HepG2 (cell line): ENCODE results near the gene FUT6. TPM values are rescaled to one million over a fixed set of nuclear protein-coding genes. Genes with fewer than 3 reads are reported as not detected.
A peak's percentile ranks its signal among the peaks of the same experiment; 100 is the strongest.

Experiments
- BRCA1 ChIP-seq: sonication (generic); formaldehyde crosslinking; IDR thresholded peaks from 2 replicates; pipeline ENCODE4 v1.4.0; 2020; ENCODE audit warnings: missing genetic modification reagents
- ESRRA ChIP-seq: sonication (generic); formaldehyde crosslinking; IDR thresholded peaks from 2 replicates; pipeline ENCODE4 v1.5.1; 2020; ENCODE audit warnings: mild to moderate bottlenecking, low read depth, missing genetic modification reagents
- FOXC1 ChIP-seq: sonication (generic); formaldehyde crosslinking; IDR thresholded peaks from 2 replicates; pipeline ENCODE4 v1.8.0; 2022; ENCODE audit warnings: mild to moderate bottlenecking, missing genetic modification reagents, borderline replicate concordance
- JARID2 ChIP-seq: sonication (generic); formaldehyde crosslinking; IDR thresholded peaks from 2 replicates; pipeline ENCODE4 v1.8.1; 2023; ENCODE audit warnings: missing genetic modification reagents, inconsistent platforms; ENCODE audit not compliant: insufficient replicate concordance
- JDP2 ChIP-seq: sonication (generic); formaldehyde crosslinking; IDR thresholded peaks from 2 replicates; pipeline ENCODE4 v1.8.1; 2022; ENCODE audit warnings: missing genetic modification reagents, borderline replicate concordance
- KDM5B ChIP-seq: sonication (generic); formaldehyde crosslinking; IDR thresholded peaks from 2 replicates; pipeline ENCODE4 v1.4.0; 2020; ENCODE audit warnings: missing genetic modification reagents, mild to moderate bottlenecking, borderline replicate concordance
- POGZ ChIP-seq: sonication (generic); formaldehyde crosslinking; IDR thresholded peaks from 2 replicates; pipeline ENCODE4 v1.4.0; 2020; ENCODE audit warnings: mild to moderate bottlenecking, missing genetic modification reagents
- RFX1 ChIP-seq: fragments of 450-650 bp; IDR thresholded peaks from 2 replicates; pipeline ENCODE4 v1.6.1; 2017
- ZFP37 ChIP-seq: sonication (generic); formaldehyde crosslinking; IDR thresholded peaks from 2 replicates; pipeline ENCODE4 v1.4.0; 2020; ENCODE audit warnings: missing genetic modification reagents, borderline replicate concordance
- ZMAT3 ChIP-seq: sonication (generic); formaldehyde crosslinking; conservative IDR thresholded peaks from 2 replicates; pipeline ENCODE4 v1.7.0; 2021; ENCODE audit warnings: missing genetic modification reagents
- ZNF143 ChIP-seq: sonication (generic); formaldehyde crosslinking; IDR thresholded peaks from 2 replicates; pipeline ENCODE4 v1.4.0; 2020; ENCODE audit warnings: missing genetic modification reagents
- ZNF333 ChIP-seq: sonication (generic); formaldehyde crosslinking; IDR thresholded peaks from 2 replicates; pipeline ENCODE4 v1.4.0; 2020; ENCODE audit warnings: mild to moderate bottlenecking, missing genetic modification reagents, borderline replicate concordance
- ZNF577 ChIP-seq: sonication (generic); formaldehyde crosslinking; IDR thresholded peaks from 2 replicates; pipeline ENCODE4 v1.4.0; 2020; ENCODE audit warnings: mild to moderate bottlenecking, low read depth, missing genetic modification reagents, borderline replicate concordance
- ZSCAN9 ChIP-seq: IDR thresholded peaks from 2 replicates; pipeline ENCODE4 v1.6.1; 2016; ENCODE audit warnings: borderline replicate concordance
- polyA plus RNA-seq, 8 experiments: library from polyadenylated mRNA; depleted of rRNA in 3 of 8; stranded (reverse) in 7 of 8; unstranded in 1 of 8; fragments of >200 nt; fragmentation: Illumina TruSeq in 4 of 8; extraction: Trizol in 4 of 8; gene quantifications; 2 replicates each; pipeline versions ENCODE4 v1.2.1 to v1.2.3, GENCODE V29; 2011 to 2016; ENCODE audit warnings: low read depth in 4 of 8, missing spikeins in 1 of 8, mixed read lengths in 1 of 8; ENCODE audit not compliant: insufficient read depth in 1 of 8
- total RNA-seq, 5 experiments: library from RNA; depleted of rRNA; stranded (reverse); fragments of >200 nt; fragmentation: Illumina TruSeq; extraction: Trizol; gene quantifications; 2 replicates each; pipeline ENCODE4 v1.2.3, GENCODE V29; 2016; ENCODE audit warnings: low read depth in 1 of 5
- TF ChIP-seq, protein P1 (sequence below): sonication (generic); formaldehyde crosslinking; IDR thresholded peaks from 2 replicates; pipeline ENCODE4 v1.8.1; 2023; ENCODE audit warnings: mild to moderate bottlenecking, missing genetic modification reagents
- TF ChIP-seq, protein P2 (sequence below): sonication (generic); formaldehyde crosslinking; IDR thresholded peaks from 2 replicates; pipeline ENCODE4 v1.4.0; 2020; ENCODE audit warnings: missing genetic modification reagents
- TF ChIP-seq, protein P3 (sequence below): sonication (generic); formaldehyde crosslinking; IDR thresholded peaks from 2 replicates; pipeline ENCODE4 v1.4.0; 2020; ENCODE audit warnings: missing genetic modification reagents
- TF ChIP-seq, protein P4 (sequence below): sonication (generic); formaldehyde crosslinking; IDR thresholded peaks from 2 replicates; pipeline ENCODE4 v1.9.0; 2021; ENCODE audit warnings: missing genetic modification reagents, borderline replicate concordance

The FUT6 gene
- total and polyA plus RNA-seq, 2 of the 13 experiments (the other 11 are each of a cell fraction or from before 2014, with no cell fraction given), result 8.2 to 27.7 TPM

DNA sequence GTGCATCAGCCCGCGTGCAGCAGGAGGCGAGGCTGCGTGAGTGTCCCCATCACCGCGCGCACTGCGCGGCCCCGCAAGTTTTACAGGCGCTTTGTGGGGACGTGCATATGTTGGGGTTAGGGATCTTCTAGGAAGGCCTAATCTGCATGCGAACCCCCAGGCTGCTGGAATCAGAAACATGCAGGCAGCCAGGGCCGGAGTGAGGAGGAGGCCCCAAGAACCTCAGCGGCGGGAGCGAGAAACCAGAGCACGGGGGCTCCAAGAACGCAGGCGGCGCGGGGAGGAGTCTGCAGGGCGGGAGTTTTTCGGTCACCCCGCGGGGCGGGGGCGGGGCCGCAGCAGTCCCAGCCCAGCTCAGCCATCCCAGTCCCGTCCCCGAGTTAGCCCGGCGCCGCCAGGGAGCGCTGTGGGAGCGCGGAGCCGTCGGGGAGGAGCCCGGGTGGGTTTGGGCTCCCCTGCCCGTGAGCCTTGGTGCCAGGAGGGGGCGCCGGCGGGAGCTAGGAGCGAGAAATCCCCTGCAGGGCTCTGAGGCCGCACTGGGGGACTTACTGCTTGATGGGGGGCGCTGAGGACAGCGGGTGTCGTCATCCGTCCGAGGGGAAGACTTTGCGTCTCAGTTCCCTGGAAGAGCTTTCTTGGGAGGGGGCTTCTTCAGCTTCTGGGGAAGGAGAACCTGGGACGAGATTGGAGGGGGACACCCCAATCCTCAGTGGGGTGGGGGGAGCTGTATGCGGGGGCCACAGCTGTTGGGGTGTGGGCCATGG is 35.6 kb downstream of the FUT6 start (continued):
- TF ChIP-seq, protein P1, sequence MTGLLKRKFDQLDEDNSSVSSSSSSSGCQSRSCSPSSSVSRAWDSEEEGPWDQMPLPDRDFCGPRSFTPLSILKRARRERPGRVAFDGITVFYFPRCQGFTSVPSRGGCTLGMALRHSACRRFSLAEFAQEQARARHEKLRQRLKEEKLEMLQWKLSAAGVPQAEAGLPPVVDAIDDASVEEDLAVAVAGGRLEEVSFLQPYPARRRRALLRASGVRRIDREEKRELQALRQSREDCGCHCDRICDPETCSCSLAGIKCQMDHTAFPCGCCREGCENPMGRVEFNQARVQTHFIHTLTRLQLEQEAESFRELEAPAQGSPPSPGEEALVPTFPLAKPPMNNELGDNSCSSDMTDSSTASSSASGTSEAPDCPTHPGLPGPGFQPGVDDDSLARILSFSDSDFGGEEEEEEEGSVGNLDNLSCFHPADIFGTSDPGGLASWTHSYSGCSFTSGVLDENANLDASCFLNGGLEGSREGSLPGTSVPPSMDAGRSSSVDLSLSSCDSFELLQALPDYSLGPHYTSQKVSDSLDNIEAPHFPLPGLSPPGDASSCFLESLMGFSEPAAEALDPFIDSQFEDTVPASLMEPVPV (CRISPR knock-in tag), result peak; percentile 78
- no peak for TF ChIP-seq ZNF143 (CRISPR knock-in tag)
- TF ChIP-seq, protein P2, sequence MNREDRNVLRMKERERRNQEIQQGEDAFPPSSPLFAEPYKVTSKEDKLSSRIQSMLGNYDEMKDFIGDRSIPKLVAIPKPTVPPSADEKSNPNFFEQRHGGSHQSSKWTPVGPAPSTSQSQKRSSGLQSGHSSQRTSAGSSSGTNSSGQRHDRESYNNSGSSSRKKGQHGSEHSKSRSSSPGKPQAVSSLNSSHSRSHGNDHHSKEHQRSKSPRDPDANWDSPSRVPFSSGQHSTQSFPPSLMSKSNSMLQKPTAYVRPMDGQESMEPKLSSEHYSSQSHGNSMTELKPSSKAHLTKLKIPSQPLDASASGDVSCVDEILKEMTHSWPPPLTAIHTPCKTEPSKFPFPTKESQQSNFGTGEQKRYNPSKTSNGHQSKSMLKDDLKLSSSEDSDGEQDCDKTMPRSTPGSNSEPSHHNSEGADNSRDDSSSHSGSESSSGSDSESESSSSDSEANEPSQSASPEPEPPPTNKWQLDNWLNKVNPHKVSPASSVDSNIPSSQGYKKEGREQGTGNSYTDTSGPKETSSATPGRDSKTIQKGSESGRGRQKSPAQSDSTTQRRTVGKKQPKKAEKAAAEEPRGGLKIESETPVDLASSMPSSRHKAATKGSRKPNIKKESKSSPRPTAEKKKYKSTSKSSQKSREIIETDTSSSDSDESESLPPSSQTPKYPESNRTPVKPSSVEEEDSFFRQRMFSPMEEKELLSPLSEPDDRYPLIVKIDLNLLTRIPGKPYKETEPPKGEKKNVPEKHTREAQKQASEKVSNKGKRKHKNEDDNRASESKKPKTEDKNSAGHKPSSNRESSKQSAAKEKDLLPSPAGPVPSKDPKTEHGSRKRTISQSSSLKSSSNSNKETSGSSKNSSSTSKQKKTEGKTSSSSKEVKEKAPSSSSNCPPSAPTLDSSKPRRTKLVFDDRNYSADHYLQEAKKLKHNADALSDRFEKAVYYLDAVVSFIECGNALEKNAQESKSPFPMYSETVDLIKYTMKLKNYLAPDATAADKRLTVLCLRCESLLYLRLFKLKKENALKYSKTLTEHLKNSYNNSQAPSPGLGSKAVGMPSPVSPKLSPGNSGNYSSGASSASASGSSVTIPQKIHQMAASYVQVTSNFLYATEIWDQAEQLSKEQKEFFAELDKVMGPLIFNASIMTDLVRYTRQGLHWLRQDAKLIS (CRISPR knock-in tag), result no peak
- no peak for TF ChIP-seq RFX1
- no peak; the same call in 1 of the 2 replicates for TF ChIP-seq ZSCAN9 (CRISPR knock-in tag)
- TF ChIP-seq, protein P3, sequence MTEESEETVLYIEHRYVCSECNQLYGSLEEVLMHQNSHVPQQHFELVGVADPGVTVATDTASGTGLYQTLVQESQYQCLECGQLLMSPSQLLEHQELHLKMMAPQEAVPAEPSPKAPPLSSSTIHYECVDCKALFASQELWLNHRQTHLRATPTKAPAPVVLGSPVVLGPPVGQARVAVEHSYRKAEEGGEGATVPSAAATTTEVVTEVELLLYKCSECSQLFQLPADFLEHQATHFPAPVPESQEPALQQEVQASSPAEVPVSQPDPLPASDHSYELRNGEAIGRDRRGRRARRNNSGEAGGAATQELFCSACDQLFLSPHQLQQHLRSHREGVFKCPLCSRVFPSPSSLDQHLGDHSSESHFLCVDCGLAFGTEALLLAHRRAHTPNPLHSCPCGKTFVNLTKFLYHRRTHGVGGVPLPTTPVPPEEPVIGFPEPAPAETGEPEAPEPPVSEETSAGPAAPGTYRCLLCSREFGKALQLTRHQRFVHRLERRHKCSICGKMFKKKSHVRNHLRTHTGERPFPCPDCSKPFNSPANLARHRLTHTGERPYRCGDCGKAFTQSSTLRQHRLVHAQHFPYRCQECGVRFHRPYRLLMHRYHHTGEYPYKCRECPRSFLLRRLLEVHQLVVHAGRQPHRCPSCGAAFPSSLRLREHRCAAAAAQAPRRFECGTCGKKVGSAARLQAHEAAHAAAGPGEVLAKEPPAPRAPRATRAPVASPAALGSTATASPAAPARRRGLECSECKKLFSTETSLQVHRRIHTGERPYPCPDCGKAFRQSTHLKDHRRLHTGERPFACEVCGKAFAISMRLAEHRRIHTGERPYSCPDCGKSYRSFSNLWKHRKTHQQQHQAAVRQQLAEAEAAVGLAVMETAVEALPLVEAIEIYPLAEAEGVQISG (CRISPR knock-in tag), result peak; percentile 49; the same call in 1 of the 2 replicates
- TF ChIP-seq POGZ (CRISPR knock-in tag), result peak; percentile 69
- TF ChIP-seq ZFP37 (CRISPR knock-in tag), result no peak
- no peak for TF ChIP-seq ZNF333 (CRISPR knock-in tag)
- TF ChIP-seq ZMAT3 (CRISPR knock-in tag), result peak; percentile 59; the same call in 1 of the 2 replicates
- no peak for TF ChIP-seq JARID2
- no peak for TF ChIP-seq ZNF577 (CRISPR knock-in tag)
- no peak for TF ChIP-seq BRCA1
- no peak; the same call in 1 of the 2 replicates for TF ChIP-seq ESRRA (CRISPR knock-in tag)
- peak; percentile 75; the same call in 1 of the 2 replicates for TF ChIP-seq KDM5B
- TF ChIP-seq JDP2 (CRISPR knock-in tag), result no peak
- TF ChIP-seq, protein P4, sequence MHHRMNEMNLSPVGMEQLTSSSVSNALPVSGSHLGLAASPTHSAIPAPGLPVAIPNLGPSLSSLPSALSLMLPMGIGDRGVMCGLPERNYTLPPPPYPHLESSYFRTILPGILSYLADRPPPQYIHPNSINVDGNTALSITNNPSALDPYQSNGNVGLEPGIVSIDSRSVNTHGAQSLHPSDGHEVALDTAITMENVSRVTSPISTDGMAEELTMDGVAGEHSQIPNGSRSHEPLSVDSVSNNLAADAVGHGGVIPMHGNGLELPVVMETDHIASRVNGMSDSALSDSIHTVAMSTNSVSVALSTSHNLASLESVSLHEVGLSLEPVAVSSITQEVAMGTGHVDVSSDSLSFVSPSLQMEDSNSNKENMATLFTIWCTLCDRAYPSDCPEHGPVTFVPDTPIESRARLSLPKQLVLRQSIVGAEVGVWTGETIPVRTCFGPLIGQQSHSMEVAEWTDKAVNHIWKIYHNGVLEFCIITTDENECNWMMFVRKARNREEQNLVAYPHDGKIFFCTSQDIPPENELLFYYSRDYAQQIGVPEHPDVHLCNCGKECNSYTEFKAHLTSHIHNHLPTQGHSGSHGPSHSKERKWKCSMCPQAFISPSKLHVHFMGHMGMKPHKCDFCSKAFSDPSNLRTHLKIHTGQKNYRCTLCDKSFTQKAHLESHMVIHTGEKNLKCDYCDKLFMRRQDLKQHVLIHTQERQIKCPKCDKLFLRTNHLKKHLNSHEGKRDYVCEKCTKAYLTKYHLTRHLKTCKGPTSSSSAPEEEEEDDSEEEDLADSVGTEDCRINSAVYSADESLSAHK (CRISPR knock-in tag), result no peak
- 0 out of 2 replicates have a peak, but pooled peaks have one; percentile 73 for TF ChIP-seq FOXC1 (CRISPR knock-in tag)
